H9 (cell line): ENCODE results near the gene TM7SF3. TPM values are rescaled to one million over a fixed set of nuclear protein-coding genes. Genes with fewer than 3 reads are reported as not detected.
"Not testable (repeated sequence)": the region's sequence is repeated elsewhere in the genome, so short reads cannot be mapped to it uniquely, and the experiment has no call there.

Experiments used
- DNase-seq: peaks from one replicate; pipeline ENCODE4 v3.0.0-alpha.2; 2017
- H2AFZ ChIP-seq: one replicate; pipeline ENCODE4 v1.6.1; 2013; ENCODE audit warnings: mild to moderate bottlenecking, low read length, control low read depth, moderate library complexity
- H2AK5ac ChIP-seq: 2 replicates; pipeline ENCODE4 v1.6.1; 2013; ENCODE audit warnings: low read length, control low read depth, mixed read lengths; ENCODE audit not compliant: insufficient read length
- H2BK120ac ChIP-seq: one replicate; pipeline ENCODE4 v1.6.1; 2013; ENCODE audit warnings: low read depth, mild to moderate bottlenecking, low read length, control low read depth, inconsistent platforms; ENCODE audit not compliant: poor library complexity, severe bottlenecking
- H2BK12ac ChIP-seq: 2 replicates; pipeline ENCODE4 v1.6.1; 2013; ENCODE audit warnings: low read length, control low read depth, mixed read lengths, low read depth; ENCODE audit not compliant: insufficient read length
- H2BK15ac ChIP-seq: 2 replicates; pipeline ENCODE4 v1.6.1; 2013; ENCODE audit warnings: low read depth, low read length, control low read depth
- H2BK20ac ChIP-seq: one replicate; pipeline ENCODE4 v1.6.1; 2013; ENCODE audit warnings: low read depth, mild to moderate bottlenecking, low read length, control low read depth, inconsistent platforms; ENCODE audit not compliant: poor library complexity, severe bottlenecking
- H2BK5ac ChIP-seq: 2 replicates; pipeline ENCODE4 v1.6.1; 2013; ENCODE audit warnings: low read length, control low read depth, mixed read lengths; ENCODE audit not compliant: insufficient read length
- H3K14ac ChIP-seq: 2 replicates; pipeline ENCODE4 v1.6.1; 2013; ENCODE audit warnings: low read length, control low read depth; ENCODE audit not compliant: insufficient read depth
- H3K18ac ChIP-seq: 2 replicates; pipeline ENCODE4 v1.6.1; 2013; ENCODE audit warnings: low read depth, mild to moderate bottlenecking, mixed read lengths, low read length, control low read depth; ENCODE audit not compliant: insufficient read length
- H3K23ac ChIP-seq: 2 replicates; pipeline ENCODE4 v1.6.1; 2013; ENCODE audit warnings: low read length, control low read depth, mixed read lengths, low read depth; ENCODE audit not compliant: insufficient read length
- H3K23me2 ChIP-seq: 2 replicates; pipeline ENCODE4 v1.6.1; 2013; ENCODE audit warnings: low read depth, mild to moderate bottlenecking, mixed read lengths, low read length, control low read depth; ENCODE audit not compliant: insufficient read length, poor library complexity, severe bottlenecking
- H3K27ac ChIP-seq: 2 replicates; pipeline ENCODE4 v1.5.1; 2013; ENCODE audit warnings: low read length, control low read depth, mixed read lengths, low read depth; ENCODE audit not compliant: insufficient read length
- H3K27me3 ChIP-seq: 2 replicates; pipeline ENCODE4 v1.6.1; 2013; ENCODE audit warnings: low read length, control low read depth, inconsistent platforms; ENCODE audit not compliant: insufficient read depth
- H3K4ac ChIP-seq: 2 replicates; pipeline ENCODE4 v1.6.1; 2013; ENCODE audit warnings: low read depth, mild to moderate bottlenecking, control low read depth, inconsistent platforms, low read length, moderate library complexity
- H3K4me1 ChIP-seq: 2 replicates; pipeline ENCODE4 v1.6.1; 2013; ENCODE audit warnings: low read length, control low read depth, inconsistent platforms; ENCODE audit not compliant: insufficient read depth
- H3K4me2 ChIP-seq: 2 replicates; pipeline ENCODE4 v1.6.1; 2013; ENCODE audit warnings: low read length, control low read depth, mixed read lengths; ENCODE audit not compliant: insufficient read length, insufficient read depth
- H3K56ac ChIP-seq: 2 replicates; pipeline ENCODE4 v1.6.1; 2013; ENCODE audit warnings: low read depth, mild to moderate bottlenecking, mixed read lengths, low read length, control low read depth; ENCODE audit not compliant: insufficient read length
- H3K79me1 ChIP-seq: 2 replicates; pipeline ENCODE4 v1.6.1; 2013; ENCODE audit warnings: low read depth, mild to moderate bottlenecking, moderate library complexity, low read length, control low read depth, inconsistent platforms; ENCODE audit not compliant: insufficient read depth, poor library complexity, severe bottlenecking
- H3K79me2 ChIP-seq: 2 replicates; pipeline ENCODE4 v1.6.1; 2013; ENCODE audit warnings: low read length, control low read depth, inconsistent platforms; ENCODE audit not compliant: insufficient read depth
- H3K9ac ChIP-seq: 2 replicates; pipeline ENCODE4 v1.6.1; 2013; ENCODE audit warnings: low read length, control low read depth, mixed read lengths; ENCODE audit not compliant: insufficient read length; ENCODE audit errors: extremely low read depth
- H3K9me3 ChIP-seq: one replicate; pipeline ENCODE4 v1.6.1; 2013; ENCODE audit warnings: low read depth, low read length, inconsistent platforms; ENCODE audit not compliant: control insufficient read depth
- H3T11ph ChIP-seq: one replicate; pipeline ENCODE4 v1.6.1; 2013; ENCODE audit warnings: mild to moderate bottlenecking, low read length, control low read depth, inconsistent platforms
- H4K20me1 ChIP-seq: one replicate; pipeline ENCODE4 v1.6.1; 2013; ENCODE audit not compliant: control insufficient read depth, insufficient read length, insufficient read depth
- H4K5ac ChIP-seq: 2 replicates; pipeline ENCODE4 v1.6.1; 2013; ENCODE audit warnings: low read depth, mild to moderate bottlenecking, mixed read lengths, low read length, control low read depth; ENCODE audit not compliant: insufficient read length
- H4K8ac ChIP-seq: replicated peaks from 2 replicates; pipeline ENCODE4 v1.6.1; 2013; ENCODE audit warnings: low read length, control low read depth, mixed read lengths, low read depth; ENCODE audit not compliant: insufficient read length
- H4K91ac ChIP-seq: 2 replicates; pipeline ENCODE4 v1.6.1; 2013; ENCODE audit warnings: low read depth, mild to moderate bottlenecking, moderate library complexity, mixed read lengths, low read length, control low read depth; ENCODE audit not compliant: insufficient read length
- H3K27ac Mint-ChIP-seq, 3 experiments: 2 replicates in 2 of 3; 3 replicates in 1 of 3; pipeline ENCODE4 v1.8.0; 2020 to 2021; ENCODE audit warnings: mixed read lengths in 3 of 3, mild to moderate bottlenecking in 1 of 3, moderate library complexity in 1 of 3
- H3K27me3 Mint-ChIP-seq: 2 replicates; pipeline ENCODE4 v1.8.0; 2021; ENCODE audit warnings: low read depth, mild to moderate bottlenecking, moderate library complexity, mixed read lengths
- H3K36me3 Mint-ChIP-seq, 3 experiments: 2 replicates in 2 of 3; 3 replicates in 1 of 3; pipeline ENCODE4 v1.8.0; 2020 to 2021; ENCODE audit warnings: low read depth in 3 of 3, mixed read lengths in 3 of 3; ENCODE audit not compliant: insufficient read depth in 1 of 3
- H3K4me1 Mint-ChIP-seq, 2 experiments: 2 replicates each; pipeline ENCODE4 v1.8.0; 2020; ENCODE audit warnings: mixed read lengths in 2 of 2
- H3K4me3 Mint-ChIP-seq, 2 experiments: 2 replicates in 1 of 2; 3 replicates in 1 of 2; pipeline ENCODE4 v1.8.0; 2020 to 2021; ENCODE audit warnings: mild to moderate bottlenecking in 2 of 2, mixed read lengths in 2 of 2, moderate library complexity in 1 of 2
- H3K9me3 Mint-ChIP-seq, 2 experiments: 2 replicates in 1 of 2; 3 replicates in 1 of 2; pipeline ENCODE4 v1.8.0; 2020; ENCODE audit warnings: mild to moderate bottlenecking in 2 of 2, mixed read lengths in 2 of 2, moderate library complexity in 1 of 2
- WGBS: extraction: QIAGEN DNeasy Blood & Tissue Kit; methylation state at CpG from one replicate; pipeline ENCODE4 v1.1.7; 2013; ENCODE audit warnings: missing lambda C conversion rate, low lambda C conversion rate, mixed read lengths; ENCODE audit not compliant: insufficient read length; ENCODE audit errors: extremely low coverage; 5-methylcytosine and 5-hydroxymethylcytosine counted together
- total RNA-seq: library from RNA; stranded (reverse); gene quantifications from 2 replicates; pipeline ENCODE4 v1.2.1, GENCODE V29; 2021
- TF ChIP-seq, protein P1 (sequence below): fragments of 200-600 bp; sonication (generic); conservative IDR thresholded peaks from 3 replicates; pipeline ENCODE4 v1.8.0; 2021; ENCODE audit warnings: antibody characterized with exemption, mild to moderate bottlenecking

The TM7SF3 gene
- total RNA-seq, 1 experiment from 2014 or later = 74.9 TPM

GRCh38 chr12:26961803-26962202 lies 52.4 kb downstream of the TM7SF3 start:
- Mint-ChIP-seq H3K27me3 (no peaks in the 10 kb centered on the region), H3K4me3 (no peak overlapping the region), H3K27ac (no peak overlapping the region), H3K36me3 (peaks cover under 1 to 48% (median 23%) of the 10 kb centered on the region in 3 experiments; a peak in 5 of 7 replicates), H3K9me3 (no peaks in the 10 kb centered on the region), H3K4me1 (no peaks in the 10 kb centered on the region)
- no CpG with 5 or more reads among the region's 1 CpG for WGBS
- no peak overlapping the region for H2AK5ac ChIP-seq
- no peak overlapping the region for H3K18ac ChIP-seq
- H4K5ac ChIP-seq = no peak overlapping the region
- no peak overlapping the region for H4K8ac ChIP-seq
- no peak overlapping the region for H2AFZ ChIP-seq
- H3K9me3 ChIP-seq = no peaks in the 10 kb centered on the region
- no peak overlapping the region for H2BK20ac ChIP-seq
- no peak overlapping the region for H3K56ac ChIP-seq
- DNase-seq = no peak
- no peaks in the 10 kb centered on the region for H3K23me2 ChIP-seq
- H3K79me1 ChIP-seq = no peaks in the 10 kb centered on the region
- no peaks in the 10 kb centered on the region for H3K4me1 ChIP-seq
- H4K20me1 ChIP-seq = no peaks in the 10 kb centered on the region
- TF ChIP-seq, protein P1, sequence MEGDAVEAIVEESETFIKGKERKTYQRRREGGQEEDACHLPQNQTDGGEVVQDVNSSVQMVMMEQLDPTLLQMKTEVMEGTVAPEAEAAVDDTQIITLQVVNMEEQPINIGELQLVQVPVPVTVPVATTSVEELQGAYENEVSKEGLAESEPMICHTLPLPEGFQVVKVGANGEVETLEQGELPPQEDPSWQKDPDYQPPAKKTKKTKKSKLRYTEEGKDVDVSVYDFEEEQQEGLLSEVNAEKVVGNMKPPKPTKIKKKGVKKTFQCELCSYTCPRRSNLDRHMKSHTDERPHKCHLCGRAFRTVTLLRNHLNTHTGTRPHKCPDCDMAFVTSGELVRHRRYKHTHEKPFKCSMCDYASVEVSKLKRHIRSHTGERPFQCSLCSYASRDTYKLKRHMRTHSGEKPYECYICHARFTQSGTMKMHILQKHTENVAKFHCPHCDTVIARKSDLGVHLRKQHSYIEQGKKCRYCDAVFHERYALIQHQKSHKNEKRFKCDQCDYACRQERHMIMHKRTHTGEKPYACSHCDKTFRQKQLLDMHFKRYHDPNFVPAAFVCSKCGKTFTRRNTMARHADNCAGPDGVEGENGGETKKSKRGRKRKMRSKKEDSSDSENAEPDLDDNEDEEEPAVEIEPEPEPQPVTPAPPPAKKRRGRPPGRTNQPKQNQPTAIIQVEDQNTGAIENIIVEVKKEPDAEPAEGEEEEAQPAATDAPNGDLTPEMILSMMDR = no peak
- H3K79me2 ChIP-seq = no peaks in the 10 kb centered on the region
- H2BK15ac ChIP-seq = no peak overlapping the region
- no peaks in the 10 kb centered on the region for H3K27me3 ChIP-seq
- H3K14ac ChIP-seq = no peak overlapping the region
- no peak overlapping the region for H3T11ph ChIP-seq
- no peak overlapping the region for H3K23ac ChIP-seq
- H2BK5ac ChIP-seq = no peak overlapping the region
- H3K9ac ChIP-seq = no peak overlapping the region
- no peak overlapping the region for H2BK120ac ChIP-seq
- no peak overlapping the region for H3K4ac ChIP-seq
- no peak overlapping the region for H3K4me2 ChIP-seq
- H2BK12ac ChIP-seq = no peak overlapping the region
- H4K91ac ChIP-seq = no peak overlapping the region
- no peak overlapping the region for H3K27ac ChIP-seq

GRCh38 chr12:26961391-26961790 lies 52.8 kb downstream of the TM7SF3 start:
- not testable (repeated sequence) for H2BK120ac ChIP-seq, H3K4me1 Mint-ChIP-seq, H3K9me3 ChIP-seq, H3K23me2 ChIP-seq, H3K14ac ChIP-seq, H2BK5ac ChIP-seq, H3K56ac ChIP-seq, H2BK15ac ChIP-seq, H3K4me2 ChIP-seq, H2BK12ac ChIP-seq, H2AK5ac ChIP-seq, H4K5ac ChIP-seq, DNase-seq, H3K79me1 ChIP-seq, H3K27ac ChIP-seq, H4K8ac ChIP-seq, H3T11ph ChIP-seq, H3K79me2 ChIP-seq, H3K9ac ChIP-seq, H3K27me3 ChIP-seq, H4K20me1 ChIP-seq, H3K27me3 Mint-ChIP-seq, H2BK20ac ChIP-seq, H3K23ac ChIP-seq, H3K9me3 Mint-ChIP-seq, H2AFZ ChIP-seq, H3K4me3 Mint-ChIP-seq, H3K18ac ChIP-seq, H3K27ac Mint-ChIP-seq, H3K4ac ChIP-seq, H3K4me1 ChIP-seq, H4K91ac ChIP-seq
- peaks cover 3 to 49% (median 25%) of the 10 kb centered on the region in 3 experiments; a peak in 5 of 7 replicates for H3K36me3 Mint-ChIP-seq
- no CpG with 5 or more reads among the region's 7 CpGs for WGBS
